NCI-H345 treated with DMSO at 0.1 percent for 48 hours (cell line): ENCODE results near the gene OR13C4.
"Not testable (repeated sequence)": the region's sequence is repeated elsewhere in the genome, so short reads cannot be mapped to it uniquely, and the experiment has no call there.

Experiments used
- DNase-seq: peaks from one replicate; lab custom pipeline; 2025; ENCODE audit not compliant: unreplicated experiment; lab: John Stamatoyannopoulos, UW

The OR13C4 gene

GRCh38 chr9:104527109-104527508, at the start of gene OR13C4:
OR13C4 (minus strand) TSS chr9:104527209; CDS start chr9:104527209, 0 bp downstream.
- DNase-seq = no peak

GRCh38 chr9:104575456-104575855, 48.4 kb upstream of the OR13C4 start:
- DNase-seq = no peak

- DNase-seq = no peak
Observed at GRCh38 chr9:104572612-104573011, 45.6 kb upstream of the OR13C4 start.

GRCh38 chr9:104568868-104569267, 41.9 kb upstream of the OR13C4 start, which contains the start of gene OR13C8:
OR13C8 (plus strand) TSS chr9:104569168; CDS start chr9:104569168, 0 bp downstream.
- no peak for DNase-seq

- DNase-seq = no peak
Observed at GRCh38 chr9:104564358-104564757, 37.3 kb upstream of the OR13C4 start.

- DNase-seq = peak; percentile 14
Observed at GRCh38 chr9:104556830-104557634, 30.0 kb upstream of the OR13C4 start.

- no peak for DNase-seq
Observed at GRCh38 chr9:104555521-104555920, 28.5 kb upstream of the OR13C4 start.

- DNase-seq = no peak
Observed at GRCh38 chr9:104553261-104553660, 26.3 kb upstream of the OR13C4 start.

GRCh38 chr9:104544644-104545043, 17.6 kb upstream of the OR13C4 start:
- no peak for DNase-seq

GRCh38 chr9:104539275-104539674, 12.3 kb upstream of the OR13C4 start:
- DNase-seq = no peak

- DNase-seq = no peak
Observed at GRCh38 chr9:104536756-104537155, 9.7 kb upstream of the OR13C4 start, which contains the start of gene OR13C3. OR13C3 (minus strand) TSS chr9:104536856; CDS start chr9:104536723, 133 bp downstream.

- not testable (repeated sequence) for DNase-seq
Observed at GRCh38 chr9:104520241-104520640, 6.8 kb downstream of the OR13C4 start.

GRCh38 chr9:104514901-104515300, 12.1 kb downstream of the OR13C4 start:
- no peak for DNase-seq

GRCh38 chr9:104506565-104506964, 20.4 kb downstream of the OR13C4 start:
- no peak for DNase-seq

GRCh38 chr9:104503963-104504362, 23.0 kb downstream of the OR13C4 start, which contains the start of gene OR13F1:
OR13F1 (plus strand) TSS chr9:104504263; CDS start chr9:104504263, 0 bp downstream.
- no peak for DNase-seq

GRCh38 chr9:104503440-104503839, 23.6 kb downstream of the OR13C4 start:
- no peak for DNase-seq

- DNase-seq = no peak
Observed at GRCh38 chr9:104494808-104495207, 32.2 kb downstream of the OR13C4 start.

- no peak for DNase-seq
Observed at GRCh38 chr9:104485014-104485413, 42.0 kb downstream of the OR13C4 start.

- DNase-seq = no peak
Observed at GRCh38 chr9:104482921-104483570, 44.0 kb downstream of the OR13C4 start.
